Lower leg skin (tissue), 3 donors: ENCODE data around the gene ATOH8.

ENCODE experiments used
- CTCF ChIP-seq, 3 donors: fragments of 450-650 bp; IDR thresholded peaks; one replicate each; pipeline ENCODE4 v1.5.1; 2016; ENCODE audit warnings: antibody characterized with exemption in 3 of 3, mild to moderate bottlenecking in 3 of 3, moderate library complexity in 2 of 3
- POLR2A ChIP-seq, 2 donors: fragments of 450-650 bp; IDR thresholded peaks; one replicate each; pipeline ENCODE4 v1.6.1; 2016 to 2017; ENCODE audit warnings: antibody characterized with exemption in 2 of 2, mild to moderate bottlenecking in 1 of 2, moderate library complexity in 1 of 2

GRCh38 chr2:85757860-85758259 is 4.1 kb downstream of the ATOH8 start:
- TF ChIP-seq CTCF (IDR thresholded peaks at IDR 0.05) (no peak), POLR2A (IDR thresholded peaks at IDR 0.05) (no peak)
